IMR-90 (cell line): Measurements from ENCODE around the gene RFX1.

Experiments used
- BHLHE40 ChIP-seq: fragments of 150-350 bp; IDR thresholded peaks from 2 replicates; pipeline ENCODE4 v1.6.1; 2016; ENCODE audit warnings: mild to moderate bottlenecking, low read depth, low read length
- CEBPB ChIP-seq: IDR thresholded peaks from 2 replicates; pipeline ENCODE4 v1.6.1; 2012; ENCODE audit warnings: low read depth, low read length, improper control_type of control experiment
- CTCF ChIP-seq: conservative IDR thresholded peaks from 2 replicates; pipeline ENCODE4 v1.5.1; 2012; ENCODE audit warnings: mild to moderate bottlenecking, low read depth, low read length, improper control_type of control experiment
- ELK1 ChIP-seq: fragments of 150-350 bp; IDR thresholded peaks from 2 replicates; pipeline ENCODE4 v1.6.1; 2016; ENCODE audit warnings: low read depth, mild to moderate bottlenecking, low read length, moderate library complexity, borderline replicate concordance
- FOS ChIP-seq: fragments of 150-350 bp; IDR thresholded peaks from 2 replicates; pipeline ENCODE4 v1.6.1; 2016; ENCODE audit warnings: low read depth, low read length
- MAFK ChIP-seq: IDR thresholded peaks from 2 replicates; pipeline ENCODE4 v1.6.1; 2012; ENCODE audit warnings: low read depth, low read length, improper control_type of control experiment
- MAZ ChIP-seq: IDR thresholded peaks from 2 replicates; pipeline ENCODE4 v1.6.1; 2012; ENCODE audit warnings: low read depth, mild to moderate bottlenecking, low read length, improper control_type of control experiment, moderate library complexity, borderline replicate concordance
- NFE2L2 ChIP-seq: fragments of 150-350 bp; IDR thresholded peaks from 2 replicates; pipeline ENCODE4 v1.6.1; 2016; ENCODE audit warnings: low read depth, mild to moderate bottlenecking, low read length
- POLR2A ChIP-seq: IDR thresholded peaks from 2 replicates; pipeline ENCODE4 v1.6.1; 2012; ENCODE audit warnings: mild to moderate bottlenecking, low read depth, low read length
- RAD21 ChIP-seq: IDR thresholded peaks from 2 replicates; pipeline ENCODE4 v1.6.1; 2012; ENCODE audit warnings: low read length, improper control_type of control experiment
- RCOR1 ChIP-seq: IDR thresholded peaks from 2 replicates; pipeline ENCODE4 v1.6.1; 2012; ENCODE audit warnings: mild to moderate bottlenecking, low read length, improper control_type of control experiment; ENCODE audit not compliant: insufficient replicate concordance
- RFX5 ChIP-seq: IDR thresholded peaks from 2 replicates; pipeline ENCODE4 v1.8.0; 2012; ENCODE audit warnings: low read depth, mild to moderate bottlenecking, low read length, moderate library complexity
- SMC3 ChIP-seq: fragments of 150-350 bp; IDR thresholded peaks from 2 replicates; pipeline ENCODE4 v1.6.1; 2016; ENCODE audit warnings: low read depth, mild to moderate bottlenecking, antibody characterized with exemption, low read length, moderate library complexity
- USF2 ChIP-seq: fragments of 150-350 bp; IDR thresholded peaks from 2 replicates; pipeline ENCODE4 v1.6.1; 2017; ENCODE audit warnings: mild to moderate bottlenecking, antibody characterized with exemption, low read length, low read depth

GRCh38 chr19:13920524-13920923, 85.6 kb downstream of the RFX1 start:
- TF ChIP-seq RAD21 (no peak), NFE2L2 (no peak), POLR2A (no peak), RFX5 (no peak), CTCF (no peak), MAZ (no peak), ELK1 (no peak), BHLHE40 (no peak), CEBPB (no peak), RCOR1 (no peak), SMC3 (no peak), FOS (no peak), USF2 (no peak), MAFK (no peak)
